Pons (tissue), 1 donor: Measurements from ENCODE around the gene MAGEB2.
"Not testable (repeated sequence)": the region's sequence is repeated elsewhere in the genome, so short reads cannot be mapped to it uniquely, and the experiment has no call there.

Experiments
- DNase-seq: peaks from one replicate; pipeline ENCODE4 v3.0.0-alpha.2; 2016; ENCODE audit warnings: low spot score

The MAGEB2 gene

GRCh38 chrX:30215357-30215843 is at the start of gene MAGEB2:
TSS of gene MAGEB2 (plus strand) at chrX:30215563. CDS start at chrX:30218581, 3,018 bp downstream.
- no peak for DNase-seq

- DNase-seq: no peak
These were observed 44.5 kb upstream of the MAGEB2 start for GRCh38 chrX:30170900-30171299.

DNA sequence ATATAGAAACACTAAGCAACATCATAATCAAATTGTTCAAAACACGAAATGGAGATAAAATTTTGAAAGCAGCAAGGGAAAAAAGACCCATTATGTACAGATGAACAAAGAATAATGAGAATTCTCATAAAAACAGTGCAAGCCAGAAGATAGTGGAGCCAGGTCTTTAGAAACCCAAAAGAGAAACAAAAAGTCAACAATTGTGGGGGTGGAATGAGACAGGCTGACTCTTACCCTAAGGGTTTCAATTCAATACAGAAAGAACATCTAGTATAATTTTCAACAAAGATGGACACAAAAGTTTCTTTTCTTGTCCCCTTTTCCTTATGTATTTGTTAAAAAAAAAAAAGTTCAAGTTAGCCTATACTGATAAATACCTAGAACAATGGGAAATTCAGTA is 34.0 kb upstream of the MAGEB2 start:
- DNase-seq: no peak

DNA sequence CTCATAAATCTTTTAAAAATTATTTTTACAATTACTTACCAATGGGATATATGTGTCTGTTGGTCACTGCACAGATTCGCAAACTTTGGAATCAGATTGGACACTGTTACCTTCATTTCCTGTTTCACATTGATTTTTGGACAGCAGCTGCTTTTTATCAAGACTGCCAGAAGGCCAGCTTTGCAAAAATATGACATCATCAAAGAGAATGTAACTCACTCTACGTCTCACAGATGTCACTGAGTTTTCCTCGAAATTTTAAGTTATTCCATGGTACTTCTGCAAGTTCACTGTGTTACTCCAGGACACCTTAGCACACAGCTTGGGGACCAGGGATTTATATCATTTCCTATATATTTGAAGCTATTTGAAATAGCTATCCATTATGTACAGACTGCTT is 31.8 kb upstream of the MAGEB2 start:
- DNase-seq: no peak

DNA sequence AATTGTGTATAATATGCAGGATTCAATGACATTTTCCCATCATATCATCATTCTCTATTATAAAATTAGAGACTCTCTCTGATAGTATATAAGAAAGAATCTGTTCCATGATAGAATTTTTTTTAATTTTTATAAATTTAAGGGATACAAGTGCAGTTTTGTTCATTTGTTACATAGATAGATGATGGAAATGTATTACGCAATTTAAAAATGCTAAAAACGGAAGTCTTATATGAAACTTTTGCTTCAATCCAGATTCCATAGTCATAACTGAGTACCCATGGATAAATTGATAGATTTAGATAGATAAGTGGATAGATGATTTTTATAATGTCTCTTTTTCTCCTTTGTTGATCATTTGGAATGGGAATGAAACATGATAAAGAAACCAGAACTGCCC is 24.9 kb upstream of the MAGEB2 start:
- DNase-seq: no peak

DNA sequence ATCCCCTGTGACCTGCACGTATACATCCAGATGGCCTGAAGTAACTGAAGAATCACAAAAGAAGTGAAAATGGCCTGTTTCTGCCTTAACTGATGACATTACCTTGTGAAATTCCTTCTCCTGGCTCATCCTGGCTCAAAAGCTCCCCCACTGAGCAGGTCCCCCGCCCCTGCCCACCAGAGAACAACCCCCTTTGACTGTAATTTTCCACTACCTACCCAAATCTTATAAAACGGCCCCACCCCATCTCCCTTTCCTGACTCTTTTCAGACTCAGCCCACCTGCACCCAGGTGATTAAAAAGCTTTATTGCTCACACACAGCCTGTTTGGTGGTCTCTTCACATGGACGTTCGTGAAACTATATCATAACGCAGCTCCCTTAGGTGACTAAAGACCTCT is 21.5 kb upstream of the MAGEB2 start:
- DNase-seq: not testable (repeated sequence)

DNA sequence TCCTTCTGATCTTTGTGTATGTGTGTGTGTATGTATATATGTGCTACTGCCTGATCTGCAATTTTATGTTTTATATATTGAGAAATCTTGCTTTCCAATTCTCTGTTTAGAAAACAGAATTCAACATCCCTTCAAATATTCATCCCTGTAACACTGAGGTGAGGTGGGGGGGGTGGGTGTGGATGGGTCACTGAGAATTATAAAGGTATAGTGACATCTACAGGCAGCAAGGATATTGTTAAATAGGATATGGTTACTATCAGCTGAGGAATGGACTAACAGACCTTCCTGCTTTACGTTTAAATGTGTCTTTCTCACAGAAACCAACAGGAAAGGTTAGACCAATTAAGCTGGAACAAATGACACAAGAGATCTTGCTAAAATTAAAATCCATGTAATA is 19.0 kb upstream of the MAGEB2 start:
- no peak for DNase-seq

- no peak for DNase-seq
These were observed 3.2 kb upstream of the MAGEB2 start for GRCh38 chrX:30212172-30212571.

- DNase-seq: no peak
These were observed 2.1 kb downstream of the MAGEB2 start for GRCh38 chrX:30217465-30217864.

DNA sequence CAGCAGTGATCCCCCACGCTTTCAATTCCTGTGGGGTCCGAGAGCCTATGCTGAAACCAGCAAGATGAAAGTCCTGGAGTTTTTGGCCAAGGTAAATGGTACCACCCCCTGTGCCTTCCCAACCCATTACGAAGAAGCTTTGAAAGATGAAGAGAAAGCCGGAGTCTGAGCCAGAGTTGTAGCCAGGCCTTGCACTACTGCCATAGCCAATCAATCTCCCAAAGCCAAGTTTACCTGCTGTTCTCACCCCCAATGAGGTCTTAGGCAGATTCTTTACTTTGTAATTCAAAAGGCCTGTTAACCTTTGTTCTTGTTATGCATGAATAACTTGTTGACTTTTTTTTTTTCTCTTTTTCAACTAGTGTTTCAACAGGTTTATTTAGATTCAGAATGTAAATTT is 4.0 kb downstream of the MAGEB2 start:
- DNase-seq: no peak

- no peak for DNase-seq
These were observed 5.3 kb downstream of the MAGEB2 start for GRCh38 chrX:30220661-30221060.

GRCh38 chrX:30224536-30224935 is 9.2 kb downstream of the MAGEB2 start:
- no peak for DNase-seq

DNA sequence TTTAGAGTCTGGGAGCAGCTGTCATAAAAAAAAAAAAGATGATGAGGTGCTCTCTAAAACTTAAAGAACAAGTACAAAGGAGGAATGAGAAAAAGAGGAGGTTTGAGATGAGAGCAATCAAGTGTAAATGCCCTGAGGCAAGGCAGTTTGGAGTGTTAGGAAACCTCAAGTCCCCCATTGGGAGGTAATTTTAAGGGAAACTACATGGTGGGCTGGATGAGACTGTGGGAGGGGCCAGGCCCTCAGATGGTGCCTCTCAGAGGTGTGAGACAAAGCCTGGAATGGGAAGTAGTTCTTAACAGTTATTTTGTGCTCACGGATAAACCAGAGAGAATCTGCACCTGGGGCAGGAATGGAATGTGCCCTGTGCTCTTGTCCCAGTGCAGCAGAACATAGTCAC is 13.2 kb downstream of the MAGEB2 start:
- no peak for DNase-seq

GRCh38 chrX:30230395-30230794 is 15.0 kb downstream of the MAGEB2 start, which contains the start of gene MAGEB3:
TSS of gene MAGEB3 (plus strand) at chrX:30230657. CDS start at chrX:30235925, 5,268 bp downstream.
- DNase-seq: no peak

DNA sequence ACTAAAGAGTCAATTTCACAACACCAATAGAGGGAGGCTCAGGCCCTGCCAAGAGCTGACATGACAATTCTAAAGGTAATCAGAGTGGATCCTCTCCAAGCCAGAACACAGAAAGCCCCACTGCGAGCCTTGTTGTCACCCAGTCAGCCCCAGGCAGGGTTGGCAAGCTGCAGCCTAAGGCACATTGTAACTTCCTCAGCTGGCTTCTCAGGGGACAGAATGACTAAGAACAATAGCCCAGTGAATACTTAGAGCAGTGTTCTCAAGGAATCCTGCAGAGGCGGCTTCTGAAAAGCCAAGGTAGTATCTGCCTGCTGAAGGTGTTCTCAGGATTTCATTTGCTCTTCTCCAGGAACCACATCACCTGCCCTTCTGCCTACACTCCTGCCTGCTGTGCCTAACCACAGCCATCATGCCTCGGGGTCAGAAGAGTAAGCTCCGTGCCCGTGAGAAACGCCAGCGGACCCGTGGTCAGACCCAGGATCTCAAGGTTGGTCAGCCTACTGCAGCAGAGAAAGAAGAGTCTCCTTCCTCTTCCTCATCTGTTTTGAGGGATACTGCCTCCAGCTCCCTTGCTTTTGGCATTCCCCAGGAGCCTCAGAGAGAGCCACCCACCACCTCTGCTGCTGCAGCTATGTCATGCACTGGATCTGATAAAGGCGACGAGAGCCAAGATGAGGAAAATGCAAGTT is 26.5 kb downstream of the MAGEB2 start, which contains the start of gene MAGEB4:
Gene MAGEB4 (plus strand): TSS at position 277 of the 692 bp plus-strand sequence. CDS start 136 bp downstream, at position 413.
- DNase-seq: no peak

DNA sequence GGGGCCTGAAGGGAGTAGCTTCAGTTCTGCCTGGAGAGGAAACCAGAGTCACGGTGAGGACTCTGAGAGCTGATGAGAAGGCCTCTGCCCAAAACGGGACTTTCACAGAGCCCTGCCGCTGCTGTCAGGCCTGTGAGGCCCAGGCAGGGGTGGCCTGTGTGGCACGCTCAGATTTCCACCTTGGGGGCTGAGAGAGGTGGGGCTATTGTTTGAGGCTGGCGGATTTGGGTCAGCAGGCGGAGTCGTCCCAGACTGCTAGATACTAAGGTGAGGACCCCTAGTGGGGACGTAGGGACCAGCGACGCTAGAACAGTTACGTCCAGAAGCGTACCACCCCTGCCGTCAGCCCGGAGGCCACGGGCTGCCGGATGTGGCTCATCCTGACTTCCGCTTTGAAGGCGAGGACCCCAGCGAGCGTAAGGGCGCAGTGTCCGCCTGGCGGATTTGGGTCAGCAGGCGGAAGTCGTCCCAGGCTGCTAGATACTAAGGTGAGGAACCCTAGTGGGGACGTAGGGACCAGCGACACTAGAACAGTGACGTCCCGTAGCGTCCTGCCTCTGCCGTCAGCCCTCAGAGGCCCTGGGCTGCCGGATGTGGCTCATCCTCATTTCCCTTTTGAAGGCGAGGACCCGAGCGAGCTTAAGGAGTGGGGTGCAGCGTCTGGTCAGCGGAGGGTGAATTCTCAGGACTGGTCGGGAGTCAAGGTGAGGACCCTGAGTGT is 31.6 kb downstream of the MAGEB2 start, which contains the start of gene MAGEB1:
Gene MAGEB1 (plus strand): TSS at position 378 of the 721 bp plus-strand sequence. CDS start 3,348 bp downstream, outside the sequence.
- DNase-seq: no peak

DNA sequence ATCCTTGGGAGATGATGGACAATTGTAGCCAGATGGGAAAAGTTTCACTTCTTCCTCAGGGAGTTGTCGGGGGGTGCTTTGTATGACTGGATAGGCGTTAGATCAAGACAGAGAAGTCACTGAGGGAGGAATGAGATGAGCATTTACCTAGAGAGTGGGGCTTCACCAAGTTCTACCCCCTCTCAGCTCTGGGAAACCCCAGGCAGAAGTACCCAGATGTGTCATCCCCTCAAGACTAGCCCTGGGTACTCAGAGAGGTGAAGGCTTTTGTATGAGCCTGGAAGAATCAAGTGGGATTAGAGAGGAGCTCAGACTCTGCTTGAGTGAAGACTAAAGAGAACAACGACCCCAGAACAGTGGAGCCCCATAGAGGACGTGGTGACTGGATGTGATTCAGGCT is 33.5 kb downstream of the MAGEB2 start:
- no peak for DNase-seq

DNA sequence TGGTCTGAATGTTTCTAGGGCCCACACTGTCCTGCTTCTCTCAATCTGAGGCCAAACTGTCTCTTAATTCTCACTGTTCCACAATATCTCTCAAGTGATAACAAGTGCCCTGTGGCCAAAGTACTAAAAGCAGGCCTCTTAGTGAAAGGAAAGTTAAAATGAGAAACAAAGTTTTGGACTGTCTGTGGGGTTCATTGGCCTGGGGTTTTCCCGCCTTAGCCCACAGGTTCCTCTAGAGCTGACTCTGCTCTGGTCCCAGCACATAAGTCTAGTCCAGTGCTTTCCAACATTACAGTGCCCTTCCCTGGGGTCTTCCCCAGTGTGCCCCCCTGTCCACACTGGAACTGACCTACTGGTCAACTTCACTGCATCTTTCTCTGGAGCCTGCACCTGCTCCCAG is 37.9 kb downstream of the MAGEB2 start:
- no peak for DNase-seq

DNA sequence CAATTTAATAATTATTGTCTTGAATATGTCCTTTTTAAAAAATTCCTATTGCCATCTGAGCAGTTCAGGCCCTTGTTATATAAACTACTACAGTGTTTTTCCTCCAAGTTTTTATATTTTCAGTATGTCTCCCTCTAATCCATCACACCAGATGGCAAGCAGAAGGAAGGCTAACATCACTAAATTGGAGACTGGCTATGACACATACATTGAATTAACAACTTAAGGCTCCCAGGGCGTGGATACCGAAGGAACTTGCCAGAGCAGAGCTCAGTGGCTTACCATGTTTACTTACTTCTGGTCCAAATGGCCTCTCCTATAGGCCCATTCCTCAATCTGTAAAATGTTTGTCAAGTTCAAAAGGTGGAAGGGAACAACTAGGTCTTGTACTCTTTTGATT is 44.6 kb downstream of the MAGEB2 start:
- DNase-seq: no peak

GRCh38 chrX:30261012-30261411 is 45.6 kb downstream of the MAGEB2 start:
- DNase-seq: no peak

DNA sequence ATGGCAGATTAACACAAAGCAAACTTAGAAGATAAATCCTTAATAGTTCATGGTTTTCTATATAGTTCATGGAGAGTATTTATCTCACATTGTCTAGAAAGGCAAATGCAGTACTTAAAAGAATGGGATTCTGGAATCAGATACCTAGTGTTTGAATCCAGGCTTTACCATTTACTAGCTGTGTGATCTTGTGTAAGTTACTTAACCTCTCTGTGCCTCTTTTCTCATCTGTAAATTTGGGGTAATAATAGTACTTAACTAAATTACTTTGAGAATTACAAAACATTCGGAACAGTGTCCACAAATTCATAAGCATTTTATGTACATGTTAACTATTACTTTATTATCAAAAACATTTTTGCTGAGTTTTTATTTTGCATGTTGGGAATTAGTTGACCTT is 47.4 kb downstream of the MAGEB2 start:
- no peak for DNase-seq
